Gastroesophageal sphincter (tissue), 3 donors: Measurements from ENCODE around the gene RESP18.

ENCODE experiments used
- EP300 ChIP-seq: sonication (generic); formaldehyde crosslinking; IDR thresholded peaks from one replicate; pipeline ENCODE4 v1.6.1; 2017; ENCODE audit warnings: antibody characterized with exemption, mild to moderate bottlenecking
- POLR2A ChIP-seq, 2 donors: fragments of 450-650 bp; IDR thresholded peaks; one replicate each; pipeline ENCODE4 v1.6.1; 2017; ENCODE audit warnings: antibody characterized with exemption in 2 of 2, mild to moderate bottlenecking in 2 of 2, moderate library complexity in 1 of 2
- POLR2AphosphoS5 ChIP-seq: sonication (generic); formaldehyde crosslinking; IDR thresholded peaks from one replicate; pipeline ENCODE4 v1.6.1; 2017; ENCODE audit warnings: antibody characterized with exemption
- TF ChIP-seq, protein P1 (sequence below), 4 experiments: fragments of 200-600 bp in 2 of 4; fragments of 450-650 bp in 2 of 4; sonication (generic) in 1 of 4; IDR thresholded peaks; one replicate each; pipeline ENCODE4 v1.5.1; 2017 to 2019; ENCODE audit warnings: antibody characterized with exemption in 4 of 4, mild to moderate bottlenecking in 2 of 4, moderate library complexity in 2 of 4

DNA sequence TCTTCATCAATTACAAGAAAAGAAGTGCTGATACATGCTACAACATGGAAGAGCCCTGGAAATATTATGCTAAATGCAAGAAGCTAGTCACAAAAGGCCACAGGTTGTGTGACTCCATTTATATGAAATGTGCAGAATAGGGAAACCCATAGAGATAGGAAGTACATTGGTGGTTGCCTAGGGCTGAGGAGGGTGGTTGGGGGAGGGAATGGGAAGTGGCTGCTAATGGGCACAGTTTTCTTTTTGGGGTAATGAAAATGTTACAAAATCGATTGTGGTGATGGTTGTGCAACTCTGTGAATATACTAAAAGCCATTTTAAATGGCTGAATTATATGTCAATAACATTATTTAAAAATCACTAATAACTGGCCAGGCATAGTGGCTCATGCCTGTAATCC lies 24.3 kb upstream of the RESP18 start:
- TF ChIP-seq, protein P1, sequence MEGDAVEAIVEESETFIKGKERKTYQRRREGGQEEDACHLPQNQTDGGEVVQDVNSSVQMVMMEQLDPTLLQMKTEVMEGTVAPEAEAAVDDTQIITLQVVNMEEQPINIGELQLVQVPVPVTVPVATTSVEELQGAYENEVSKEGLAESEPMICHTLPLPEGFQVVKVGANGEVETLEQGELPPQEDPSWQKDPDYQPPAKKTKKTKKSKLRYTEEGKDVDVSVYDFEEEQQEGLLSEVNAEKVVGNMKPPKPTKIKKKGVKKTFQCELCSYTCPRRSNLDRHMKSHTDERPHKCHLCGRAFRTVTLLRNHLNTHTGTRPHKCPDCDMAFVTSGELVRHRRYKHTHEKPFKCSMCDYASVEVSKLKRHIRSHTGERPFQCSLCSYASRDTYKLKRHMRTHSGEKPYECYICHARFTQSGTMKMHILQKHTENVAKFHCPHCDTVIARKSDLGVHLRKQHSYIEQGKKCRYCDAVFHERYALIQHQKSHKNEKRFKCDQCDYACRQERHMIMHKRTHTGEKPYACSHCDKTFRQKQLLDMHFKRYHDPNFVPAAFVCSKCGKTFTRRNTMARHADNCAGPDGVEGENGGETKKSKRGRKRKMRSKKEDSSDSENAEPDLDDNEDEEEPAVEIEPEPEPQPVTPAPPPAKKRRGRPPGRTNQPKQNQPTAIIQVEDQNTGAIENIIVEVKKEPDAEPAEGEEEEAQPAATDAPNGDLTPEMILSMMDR (IDR thresholded peaks at IDR 0.05), result no peak
- TF ChIP-seq POLR2A (IDR thresholded peaks at IDR 0.05), result no peak
- TF ChIP-seq POLR2AphosphoS5, result no peak
- TF ChIP-seq EP300, result no peak
